HL-60 (cell line): ENCODE results near the gene IDE.

ENCODE experiments used
- CTCF ChIP-seq: IDR thresholded peaks from one replicate; pipeline ENCODE4 v1.5.1; 2011; ENCODE audit warnings: low read length, control low read depth, inconsistent platforms; ENCODE audit not compliant: insufficient read depth
- GABPA ChIP-seq: IDR thresholded peaks from 2 replicates; pipeline ENCODE4 v1.6.1; 2012; ENCODE audit warnings: low read depth
- POLR2AphosphoS5 ChIP-seq: IDR thresholded peaks from 2 replicates; pipeline ENCODE4 v1.6.1; 2012; ENCODE audit warnings: low read depth
- REST ChIP-seq: IDR thresholded peaks from 2 replicates; pipeline ENCODE4 v1.6.1; 2012; ENCODE audit warnings: low read depth; ENCODE audit not compliant: insufficient replicate concordance
- SPI1 ChIP-seq: IDR thresholded peaks from 2 replicates; pipeline ENCODE4 v1.6.1; 2012; ENCODE audit warnings: low read depth, mild to moderate bottlenecking, borderline replicate concordance

- TF ChIP-seq CTCF, result no peak
- no peak for TF ChIP-seq POLR2AphosphoS5
- no peak for TF ChIP-seq GABPA
- TF ChIP-seq REST, result no peak
- TF ChIP-seq SPI1, result no peak
Observed at GRCh38 chr10:92508866-92509265, 65.0 kb downstream of the IDE start.
